HG03103 (cell line): ENCODE data around the gene PHF13.
"Not testable (repeated sequence)": the region's sequence is repeated elsewhere in the genome, so short reads cannot be mapped to it uniquely, and the experiment has no call there.

Source experiments
- ATAC-seq: cut with Tn5 transposase; IDR thresholded peaks from one replicate; pipeline ENCODE4 v1.9.1; 2021; ENCODE audit warnings: low read depth; ENCODE audit not compliant: unreplicated experiment

Gene PHF13

GRCh38 chr1:6585841-6586240 is 27.7 kb upstream of the PHF13 start:
- no peak for ATAC-seq

- no peak for ATAC-seq
These were observed 27.1 kb upstream of the PHF13 start for GRCh38 chr1:6586404-6586816.

DNA sequence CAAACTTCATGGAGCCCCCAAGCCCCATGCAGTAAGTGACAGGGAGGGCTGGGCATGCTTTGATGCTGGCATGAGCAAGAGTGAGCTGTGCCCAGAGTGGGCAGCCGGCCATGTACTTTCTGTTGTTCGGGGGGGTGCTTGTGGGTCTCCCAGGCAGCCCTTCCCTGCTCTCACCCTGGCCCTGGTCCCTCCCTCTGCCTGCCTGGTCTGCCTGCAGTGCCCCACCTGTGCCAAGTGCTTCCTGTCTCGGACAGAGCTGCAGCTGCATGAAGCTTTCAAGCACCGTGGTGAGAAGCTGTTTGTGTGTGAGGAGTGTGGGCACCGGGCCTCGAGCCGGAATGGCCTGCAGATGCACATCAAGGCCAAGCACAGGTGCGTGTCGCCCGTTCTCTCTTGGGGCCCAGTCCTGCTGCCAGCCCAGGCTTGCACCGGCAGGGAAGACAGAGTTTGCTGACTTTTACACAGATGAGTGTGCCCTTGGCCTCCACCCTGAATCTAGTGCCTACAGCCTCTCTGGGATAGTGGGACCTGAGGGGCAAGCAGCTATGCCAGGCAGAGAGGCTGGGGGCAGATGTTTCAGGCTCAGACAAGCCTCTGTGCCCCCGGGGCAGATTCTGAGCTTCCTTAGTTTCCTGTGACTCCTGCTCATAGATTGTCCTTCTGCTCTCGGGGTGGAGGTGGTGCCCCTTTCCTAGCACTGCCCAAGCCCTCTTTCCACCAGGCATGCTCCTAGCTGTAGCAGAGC is 26.1 kb upstream of the PHF13 start:
- ATAC-seq: no peak

GRCh38 chr1:6588128-6588892 is 25.2 kb upstream of the PHF13 start:
- ATAC-seq: no peak

DNA sequence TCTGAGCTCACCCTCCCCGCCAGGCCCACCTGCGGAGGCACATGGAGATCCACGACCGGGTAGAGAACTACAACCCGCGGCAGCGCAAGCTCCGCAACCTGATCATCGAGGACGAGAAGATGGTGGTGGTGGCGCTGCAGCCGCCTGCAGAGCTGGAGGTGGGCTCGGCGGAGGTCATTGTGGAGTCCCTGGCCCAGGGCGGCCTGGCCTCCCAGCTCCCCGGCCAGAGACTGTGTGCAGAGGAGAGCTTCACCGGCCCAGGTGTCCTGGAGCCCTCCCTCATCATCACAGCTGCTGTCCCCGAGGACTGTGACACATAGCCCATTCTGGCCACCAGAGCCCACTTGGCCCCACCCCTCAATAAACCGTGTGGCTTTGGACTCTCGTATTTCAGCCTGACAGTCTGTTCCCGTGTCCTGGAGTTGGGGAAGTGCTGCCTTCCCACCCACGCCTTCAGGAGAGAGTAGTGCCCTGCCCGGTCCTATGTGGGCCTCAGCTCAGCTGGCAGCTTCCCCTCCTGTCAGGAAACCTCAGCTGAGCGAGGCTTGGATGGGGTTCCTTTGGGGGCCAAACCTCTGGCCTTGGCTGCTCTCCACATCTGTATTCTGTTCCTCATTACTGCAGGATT is 24.5 kb upstream of the PHF13 start:
- no peak for ATAC-seq

GRCh38 chr1:6590046-6590445 is 23.5 kb upstream of the PHF13 start:
- no peak for ATAC-seq

DNA sequence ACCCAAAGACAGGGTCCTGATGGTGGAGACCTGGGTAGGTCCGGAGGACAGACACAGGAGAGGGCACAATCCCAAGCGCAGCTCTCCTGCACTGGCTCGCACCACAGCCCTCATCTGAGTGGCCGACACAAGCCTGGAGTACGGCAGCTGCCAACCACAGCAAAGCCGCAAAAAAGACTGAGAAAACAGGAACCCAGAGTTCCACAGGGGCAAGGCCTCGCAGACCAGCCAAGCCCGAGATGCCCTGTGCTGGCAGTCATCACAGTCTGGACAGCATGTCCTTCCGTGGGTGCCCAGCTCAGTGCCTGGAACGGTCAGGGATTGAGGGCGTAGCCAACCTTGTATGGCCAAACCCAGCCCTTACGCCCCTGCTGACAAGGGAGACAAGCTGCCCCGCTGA is 22.3 kb upstream of the PHF13 start:
- ATAC-seq: no peak

- ATAC-seq: no peak
These were observed 21.9 kb upstream of the PHF13 start for GRCh38 chr1:6591644-6592043.

DNA sequence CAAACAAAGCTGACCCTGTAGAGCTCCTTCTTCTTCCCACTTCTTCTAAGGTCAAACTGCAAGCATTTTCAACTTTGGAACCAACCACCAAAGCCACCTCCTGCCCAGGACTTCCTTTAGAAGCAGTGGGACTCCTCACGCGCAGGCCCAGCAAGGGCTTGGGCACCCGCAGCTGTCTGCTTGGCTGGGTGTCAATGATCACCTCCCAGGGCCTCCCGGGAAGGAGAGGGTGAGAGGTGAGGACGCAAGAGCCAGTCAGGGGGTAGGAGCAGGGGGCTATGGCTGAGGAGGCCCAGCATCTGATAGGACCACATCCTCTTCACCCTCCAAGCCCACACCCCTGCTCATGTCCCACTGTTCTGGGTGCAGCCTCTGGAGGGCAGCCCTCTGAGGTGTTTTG is 21.1 kb upstream of the PHF13 start:
- no peak for ATAC-seq

DNA sequence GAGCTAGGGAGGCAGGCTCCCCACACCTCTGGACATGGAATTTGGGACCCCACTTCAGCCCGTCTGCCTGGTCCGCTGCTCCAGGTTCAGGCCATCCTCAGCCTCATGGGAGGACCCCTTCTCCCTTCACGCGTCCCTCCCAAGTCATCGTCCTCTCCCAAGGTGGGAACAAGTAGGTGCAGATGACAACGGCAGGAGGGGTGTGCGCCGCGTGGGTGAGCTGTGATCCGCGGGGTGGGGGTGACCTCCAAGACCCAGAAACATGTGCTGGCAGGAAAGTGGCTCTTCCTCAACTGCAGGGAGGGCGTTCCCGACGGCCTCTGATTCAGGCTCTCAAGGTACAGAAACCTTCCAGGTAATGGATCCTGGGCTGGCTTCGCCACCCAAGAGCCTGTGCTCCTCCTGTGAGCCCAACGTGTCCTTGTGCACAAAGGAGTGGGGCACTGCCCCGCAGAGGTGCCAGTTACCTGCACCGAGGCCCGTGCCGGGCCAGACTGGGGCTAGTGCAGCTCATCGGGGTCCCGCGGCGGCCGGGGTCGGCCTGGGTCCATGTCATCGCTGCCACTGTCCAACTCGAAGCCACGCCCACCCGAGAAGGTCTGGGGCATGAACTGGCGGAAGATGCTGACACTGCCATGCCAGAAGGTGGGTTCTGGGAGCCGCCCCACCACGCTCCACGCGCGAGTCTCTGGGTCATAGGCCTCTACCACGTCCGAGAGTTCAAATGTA is 20.5 kb upstream of the PHF13 start:
- no peak for ATAC-seq

- ATAC-seq: no peak
These were observed 19.7 kb upstream of the PHF13 start for GRCh38 chr1:6593810-6594209.

GRCh38 chr1:6594977-6595740 is 18.4 kb upstream of the PHF13 start:
- no peak for ATAC-seq

DNA sequence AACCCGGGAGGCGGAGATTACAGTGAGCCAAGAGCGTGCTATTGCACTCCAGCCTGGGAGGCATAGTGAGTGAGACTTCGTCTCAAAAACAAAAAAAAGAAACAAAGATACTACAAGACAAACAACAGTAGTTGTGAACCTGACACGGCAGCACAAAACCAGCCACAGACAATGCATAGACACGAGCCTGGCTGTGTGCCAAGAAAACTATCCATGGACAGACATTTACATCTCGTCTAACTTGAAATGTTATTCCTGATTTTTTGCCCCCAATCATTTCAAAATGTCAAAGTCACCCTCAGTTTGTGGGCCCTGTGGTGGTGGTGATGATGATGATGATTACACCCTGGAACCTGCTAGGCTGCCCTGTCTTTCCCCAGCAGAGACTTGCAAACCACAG is 17.2 kb upstream of the PHF13 start:
- no peak for ATAC-seq

DNA sequence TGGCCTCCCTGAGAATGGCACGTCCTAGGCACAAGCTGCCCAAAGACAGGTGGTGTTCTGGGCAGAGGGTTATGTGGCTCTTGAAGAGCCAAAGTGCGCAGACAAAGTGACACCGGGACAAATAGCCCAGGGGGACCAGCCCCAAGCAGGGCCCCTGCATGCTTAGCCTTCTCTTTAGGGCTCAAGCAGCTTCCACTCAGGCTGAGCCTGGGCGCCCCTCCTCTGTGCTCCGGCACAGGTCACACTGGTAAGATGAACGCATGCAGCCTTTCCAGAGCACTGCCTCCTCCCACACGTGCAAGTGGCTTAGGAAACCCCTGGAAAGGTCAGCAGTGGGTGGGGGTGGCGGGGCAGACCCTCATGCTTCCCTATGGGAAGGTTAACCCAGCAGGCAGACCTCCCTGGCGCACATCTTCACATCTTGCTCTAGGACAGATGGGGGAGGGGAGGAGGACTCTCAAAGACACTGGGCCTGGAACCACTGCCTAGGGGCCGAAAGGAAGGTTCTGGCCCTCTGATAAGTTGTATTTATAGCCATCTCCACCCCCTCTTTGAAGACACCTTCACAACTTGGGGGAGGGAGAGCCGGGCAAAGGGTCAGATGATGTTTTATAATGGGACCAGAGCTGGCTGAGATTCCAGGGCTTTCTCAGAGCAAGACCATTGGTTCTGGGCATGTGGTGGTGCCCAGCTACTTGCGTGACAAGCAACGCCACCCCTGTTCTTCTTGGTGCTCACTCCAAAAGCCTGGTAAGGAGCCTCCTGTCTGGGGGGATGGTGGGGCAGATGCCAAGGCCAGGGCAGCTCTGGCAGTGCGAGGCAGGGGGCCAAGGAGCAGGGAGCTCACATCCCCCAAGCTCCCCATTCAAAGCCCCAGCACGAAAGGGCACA is 16.4 kb upstream of the PHF13 start:
- no peak for ATAC-seq

- ATAC-seq: no peak
These were observed 15.8 kb upstream of the PHF13 start for GRCh38 chr1:6597777-6598131.

DNA sequence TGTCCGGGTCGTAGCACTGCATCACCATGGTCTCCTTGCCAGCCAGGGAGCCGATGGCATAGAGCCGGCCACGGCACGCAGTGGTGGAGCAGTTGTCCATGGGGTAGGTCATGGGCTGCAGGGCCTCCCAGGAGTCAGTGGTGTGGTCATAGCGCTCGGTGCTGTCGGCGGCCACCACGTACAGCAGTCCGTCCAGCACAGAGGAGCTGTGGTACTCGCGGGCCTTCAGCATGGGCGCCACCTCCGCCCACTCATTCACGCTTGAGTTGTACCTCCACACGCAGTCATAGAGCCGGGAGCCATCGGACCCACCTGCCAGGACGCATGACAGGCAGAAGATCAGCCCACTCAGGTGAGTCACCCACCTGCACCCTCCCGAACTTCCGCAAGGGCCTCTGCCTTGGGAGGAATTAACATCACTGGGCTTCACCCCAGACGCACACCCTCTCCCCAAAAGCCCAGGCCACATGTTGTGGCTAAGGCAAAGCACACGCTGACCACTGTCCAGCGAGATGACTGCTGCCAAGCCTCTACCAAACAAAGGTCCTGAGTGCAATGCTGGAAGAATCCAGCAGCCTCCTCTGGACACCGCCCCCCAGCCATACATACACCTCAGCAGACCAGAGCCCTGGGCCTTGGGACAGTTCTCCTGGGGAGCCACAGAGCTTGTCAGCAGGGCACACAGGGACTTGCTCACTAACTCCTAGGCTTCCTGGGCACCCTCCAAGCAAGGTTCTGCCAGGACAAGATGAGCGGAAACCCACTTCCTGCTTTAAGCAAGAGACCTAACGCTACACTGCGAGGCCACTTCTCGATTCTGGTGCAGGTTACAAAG is 14.2 kb upstream of the PHF13 start:
- no peak for ATAC-seq

DNA sequence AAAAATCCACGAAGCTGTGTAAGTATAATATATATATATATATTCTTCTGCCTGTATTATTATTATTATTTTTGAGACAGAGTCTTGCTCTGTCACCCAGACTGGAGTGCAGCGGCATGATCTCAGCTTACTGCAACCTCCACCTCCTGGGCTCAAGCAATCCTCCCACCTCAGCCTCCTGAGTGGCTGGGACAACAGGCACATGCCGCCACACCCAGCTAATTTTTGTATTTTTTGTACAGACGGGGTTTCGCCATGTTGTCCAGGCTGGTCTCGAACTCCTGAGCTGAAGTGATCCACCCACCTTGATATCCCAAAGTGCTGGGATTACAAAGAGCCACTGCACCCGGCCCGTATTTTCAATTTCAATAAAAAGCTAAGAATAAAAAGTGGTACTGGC is 13.5 kb upstream of the PHF13 start:
- not testable (repeated sequence) for ATAC-seq

DNA sequence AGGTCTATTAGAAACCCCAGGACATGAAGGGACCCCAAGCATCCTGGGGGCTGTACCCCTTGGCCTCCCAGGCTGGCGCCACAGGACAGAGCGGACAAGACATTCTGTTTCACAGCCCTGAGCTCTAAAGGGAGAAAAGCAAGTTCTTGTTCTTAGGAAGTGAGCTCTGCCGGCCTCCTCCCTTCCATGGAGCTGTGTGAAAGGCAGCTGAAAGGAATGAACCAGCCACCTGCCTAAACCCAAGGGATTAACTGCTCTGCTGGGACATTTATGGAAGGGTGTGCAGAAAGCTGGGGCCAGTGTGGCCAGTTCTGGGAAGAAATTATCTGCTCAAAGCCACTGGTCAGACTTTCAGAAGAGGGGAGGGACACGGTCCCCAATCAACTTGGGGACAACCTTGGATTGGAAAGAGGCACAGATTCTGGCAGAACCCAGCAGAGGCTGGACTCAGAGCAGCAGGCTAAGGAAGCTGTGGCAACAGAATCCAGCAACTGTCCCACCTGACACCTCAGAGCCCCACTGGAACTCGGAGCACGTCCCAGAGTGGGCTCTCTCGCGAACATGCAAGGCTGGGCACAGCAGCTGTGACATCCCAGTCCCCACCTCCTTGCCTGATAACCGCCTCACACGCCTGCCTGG is 13.0 kb upstream of the PHF13 start:
- ATAC-seq: no peak
